Upper lobe of right lung (tissue), 1 donor: Measurements from ENCODE around the gene DHX38. TPM values are rescaled to one million over a fixed set of nuclear protein-coding genes. Genes with fewer than 3 reads are reported as not detected.

Source experiments
- ATAC-seq: fragments of 200-7000 bp; cut with Tn5 transposase; one replicate; pipeline ENCODE4 v1.9.1; 2020; ENCODE audit warnings: mild to moderate bottlenecking, moderate library complexity
- DNase-seq: peaks from one replicate; pipeline ENCODE4 v3.0.0-alpha.2; 2020
- H3K27ac ChIP-seq: fragments of 200-600 bp; one replicate; pipeline ENCODE4 v1.8.0; 2022
- H3K27me3 ChIP-seq: fragments of 200-600 bp; one replicate; pipeline ENCODE4 v1.8.0; 2022; ENCODE audit warnings: mild to moderate bottlenecking
- H3K36me3 ChIP-seq: fragments of 200-600 bp; one replicate; pipeline ENCODE4 v1.8.0; 2022
- H3K4me1 ChIP-seq: fragments of 200-600 bp; one replicate; pipeline ENCODE4 v1.8.0; 2022
- H3K4me3 ChIP-seq: fragments of 200-600 bp; one replicate; pipeline ENCODE4 v1.8.0; 2022; ENCODE audit warnings: mild to moderate bottlenecking
- H3K9me3 ChIP-seq: fragments of 200-600 bp; one replicate; pipeline ENCODE4 v1.8.0; 2022
- intact Hi-C: fragments of 100-400 bp; cut with DNase I; formaldehyde crosslinking; loops from one replicate; pipeline ENCODE4 v1.11.0; 2022
- total RNA-seq: library from RNA; stranded (reverse); fragmentation: NEBNext Ultra II Directional; extraction: Animal tissue kit (Norgen Biotek cat#: 25700); gene quantifications from one replicate; pipeline ENCODE4 v1.2.1, GENCODE V29; 2021
- TF ChIP-seq, protein P1 (sequence below): fragments of 200-600 bp; IDR thresholded peaks from one replicate; pipeline ENCODE4 v1.8.0; 2022; ENCODE audit warnings: antibody characterized with exemption
- donor health status: DM: no; HTN: yes; CAD: no; lungs with severe emphysema.

DHX38 gene
- total RNA-seq, 1 donor from 2014 or later: 53.5 TPM

DNA sequence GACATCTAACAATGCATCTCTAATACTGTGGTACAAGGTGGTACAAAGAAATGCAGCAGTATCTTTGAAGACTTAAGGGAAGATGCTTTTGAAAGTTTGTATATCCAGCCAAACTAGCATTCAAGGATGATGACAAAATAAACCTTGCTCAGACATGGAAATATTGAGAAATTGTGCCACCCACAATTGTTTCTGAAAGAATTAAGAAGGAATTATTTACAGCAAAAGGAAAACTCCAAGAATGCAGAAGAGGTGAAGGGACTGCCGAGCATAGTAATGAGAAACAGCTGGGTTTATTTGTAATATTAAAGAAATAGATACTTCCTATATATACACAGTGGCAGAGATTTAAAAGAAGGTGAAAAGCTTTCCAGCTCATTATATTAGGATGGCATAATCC is 48.8 kb downstream of the DHX38 start:
- ATAC-seq: no peak
- H3K9me3 ChIP-seq: no peaks in the 10 kb centered on the region
- no peaks in the 10 kb centered on the region for H3K27me3 ChIP-seq
- H3K36me3 ChIP-seq: no peaks in the 10 kb centered on the region
- TF ChIP-seq, protein P1, sequence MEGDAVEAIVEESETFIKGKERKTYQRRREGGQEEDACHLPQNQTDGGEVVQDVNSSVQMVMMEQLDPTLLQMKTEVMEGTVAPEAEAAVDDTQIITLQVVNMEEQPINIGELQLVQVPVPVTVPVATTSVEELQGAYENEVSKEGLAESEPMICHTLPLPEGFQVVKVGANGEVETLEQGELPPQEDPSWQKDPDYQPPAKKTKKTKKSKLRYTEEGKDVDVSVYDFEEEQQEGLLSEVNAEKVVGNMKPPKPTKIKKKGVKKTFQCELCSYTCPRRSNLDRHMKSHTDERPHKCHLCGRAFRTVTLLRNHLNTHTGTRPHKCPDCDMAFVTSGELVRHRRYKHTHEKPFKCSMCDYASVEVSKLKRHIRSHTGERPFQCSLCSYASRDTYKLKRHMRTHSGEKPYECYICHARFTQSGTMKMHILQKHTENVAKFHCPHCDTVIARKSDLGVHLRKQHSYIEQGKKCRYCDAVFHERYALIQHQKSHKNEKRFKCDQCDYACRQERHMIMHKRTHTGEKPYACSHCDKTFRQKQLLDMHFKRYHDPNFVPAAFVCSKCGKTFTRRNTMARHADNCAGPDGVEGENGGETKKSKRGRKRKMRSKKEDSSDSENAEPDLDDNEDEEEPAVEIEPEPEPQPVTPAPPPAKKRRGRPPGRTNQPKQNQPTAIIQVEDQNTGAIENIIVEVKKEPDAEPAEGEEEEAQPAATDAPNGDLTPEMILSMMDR: no peak
- no peak overlapping the region for H3K4me3 ChIP-seq
- intact Hi-C loops: no loop called here
- DNase-seq: no peak
- H3K27ac ChIP-seq: no peak overlapping the region
- no peaks in the 10 kb centered on the region for H3K4me1 ChIP-seq

DNA sequence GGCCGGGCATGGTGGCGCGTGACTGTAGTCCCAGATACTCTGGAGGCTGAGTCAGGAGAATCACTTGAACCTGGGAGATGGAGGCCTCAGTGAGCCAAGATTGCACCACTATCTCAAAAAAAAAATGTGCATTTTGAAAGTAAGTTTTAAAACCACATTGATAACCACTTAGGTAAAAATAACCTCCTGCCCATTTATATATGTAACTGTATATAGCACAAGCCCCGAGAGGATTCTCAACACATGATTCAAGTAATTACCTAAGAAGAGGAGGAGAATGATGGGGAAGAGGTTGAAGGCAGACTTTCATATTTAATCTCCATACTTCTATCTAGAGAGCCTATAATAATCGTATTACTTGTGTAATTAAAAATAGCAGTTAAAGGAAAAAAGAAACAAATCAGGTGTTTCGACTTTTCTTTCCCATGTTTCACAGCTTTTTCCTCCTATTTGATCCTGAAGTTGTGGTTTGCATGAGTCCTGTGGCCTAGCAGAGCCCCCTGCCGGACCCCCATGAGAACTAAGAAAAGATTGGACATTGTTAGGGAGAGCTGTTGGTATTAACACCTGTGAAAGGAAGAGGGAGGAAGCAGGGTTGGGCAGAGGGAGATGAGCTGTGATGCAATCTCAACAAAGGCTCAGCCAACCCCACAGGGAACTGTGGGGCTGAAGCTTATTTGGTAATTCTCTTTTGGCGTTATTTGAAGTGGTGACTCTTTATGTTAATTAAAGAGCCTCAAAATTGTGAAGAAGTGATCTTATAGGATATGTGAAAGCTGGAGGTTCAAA is 56.2 kb downstream of the DHX38 start:
- no peak overlapping the region for H3K27ac ChIP-seq
- no peaks in the 10 kb centered on the region for H3K9me3 ChIP-seq
- no peaks in the 10 kb centered on the region for H3K36me3 ChIP-seq
- no peak overlapping the region for H3K4me3 ChIP-seq
- H3K27me3 ChIP-seq: no peaks in the 10 kb centered on the region
- ATAC-seq: no peak
- TF ChIP-seq, protein P1: no peak
- H3K4me1 ChIP-seq: no peaks in the 10 kb centered on the region
- DNase-seq: no peak
- intact Hi-C loops: no loop called here

DNA sequence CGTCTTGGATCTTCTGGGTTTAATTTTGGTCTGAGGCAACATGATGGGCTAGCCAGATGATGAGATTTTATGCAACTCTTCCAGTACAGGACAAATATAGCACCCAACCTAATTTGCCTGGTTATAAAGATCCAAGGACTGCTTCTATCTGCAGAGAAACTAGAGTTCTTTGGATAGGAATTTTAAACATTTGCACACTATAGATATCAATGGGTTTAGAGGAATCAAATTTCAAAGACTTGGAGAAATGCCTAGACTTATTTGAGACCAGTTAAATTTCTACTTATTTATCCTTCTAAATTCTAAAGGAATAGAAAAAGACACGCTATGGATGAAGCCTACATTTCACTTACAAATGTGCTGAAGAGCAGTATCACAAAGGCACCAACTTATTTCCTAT is 65.7 kb downstream of the DHX38 start:
- no peak for DNase-seq
- no peaks in the 10 kb centered on the region for H3K27me3 ChIP-seq
- no peaks in the 10 kb centered on the region for H3K4me1 ChIP-seq
- H3K36me3 ChIP-seq: no peaks in the 10 kb centered on the region
- no peak overlapping the region for H3K27ac ChIP-seq
- ATAC-seq: no peak
- TF ChIP-seq, protein P1: no peak
- no peaks in the 10 kb centered on the region for H3K9me3 ChIP-seq
- intact Hi-C loops: no loop called here
- H3K4me3 ChIP-seq: no peak overlapping the region

DNA sequence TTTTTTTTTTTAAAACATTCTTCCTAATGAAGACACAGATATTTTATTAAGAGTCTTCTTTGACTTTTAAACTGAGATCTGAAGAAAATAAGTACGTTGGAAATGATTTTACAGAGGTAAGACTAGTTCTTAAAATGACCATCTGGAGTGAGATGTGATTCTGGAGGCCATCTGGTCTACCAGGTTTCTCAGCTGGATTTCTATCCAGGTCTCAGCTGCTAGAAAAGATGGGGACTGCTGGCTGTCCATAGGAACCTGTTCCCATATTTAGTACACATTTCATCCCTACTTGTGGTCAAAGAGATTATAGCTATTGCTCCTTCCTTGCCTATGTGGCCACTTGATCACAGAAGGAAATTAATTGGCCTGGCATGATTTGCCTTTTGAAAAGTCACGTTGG is 66.2 kb downstream of the DHX38 start:
- Histone ChIP-seq H3K27me3 (no peaks in the 10 kb centered on the region), H3K9me3 (no peaks in the 10 kb centered on the region), H3K4me3 (no peak overlapping the region), H3K27ac (no peak overlapping the region), H3K4me1 (no peaks in the 10 kb centered on the region), H3K36me3 (no peaks in the 10 kb centered on the region)
- DNase-seq (no peak), ATAC-seq (no peak)
- intact Hi-C loops: no loop called here
- TF ChIP-seq, protein P1: no peak

DNA sequence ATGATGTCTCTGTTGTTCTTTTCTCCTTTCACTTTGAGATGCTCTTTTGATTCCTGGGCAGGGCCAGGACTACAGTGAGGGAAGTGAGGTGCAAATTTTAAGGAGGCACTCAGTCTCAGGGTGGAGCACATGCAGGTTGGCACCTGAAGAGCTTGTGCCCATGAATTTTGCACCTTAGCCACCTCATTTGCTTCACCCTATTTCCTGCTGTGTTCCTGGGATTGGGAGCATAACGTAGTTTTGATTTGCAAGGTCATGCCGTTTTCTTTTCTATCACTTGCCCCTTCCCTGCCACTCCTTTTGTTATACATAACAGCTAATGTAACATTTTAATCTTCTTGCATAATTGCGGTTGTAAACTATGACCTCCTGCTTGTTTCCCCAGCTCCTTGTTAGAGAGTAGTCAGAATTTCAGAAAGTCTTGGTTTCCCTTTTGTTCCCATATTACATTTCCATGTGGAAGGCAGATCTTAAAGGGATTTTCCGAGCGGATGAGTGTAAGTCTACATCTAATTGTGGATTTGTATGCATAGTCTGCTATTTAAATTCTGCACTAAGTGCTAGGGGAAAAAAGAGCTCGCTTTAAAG is 68.6 kb downstream of the DHX38 start:
- Histone ChIP-seq H3K27ac (no peak overlapping the region), H3K36me3 (no peaks in the 10 kb centered on the region), H3K4me3 (no peak overlapping the region), H3K9me3 (no peaks in the 10 kb centered on the region), H3K4me1 (no peaks in the 10 kb centered on the region), H3K27me3 (no peaks in the 10 kb centered on the region)
- TF ChIP-seq, protein P1: no peak
- no peak for ATAC-seq
- no peak for DNase-seq
- intact Hi-C loops: no loop called here

Other genes starting within 250 kb of the DHX38 start
- gene ATXN1L, start 247.9 kb upstream of the DHX38 start, total RNA-seq: 32.2 TPM
- 5.6 TPM for gene ZNF821, start 209.7 kb upstream of the DHX38 start, total RNA-seq
- gene IST1, start 198.3 kb upstream of the DHX38 start, total RNA-seq: 184 TPM
- gene PKD1L3, start 93.4 kb upstream of the DHX38 start, total RNA-seq: 0.32 TPM
- gene DHODH, start 85.1 kb upstream of the DHX38 start, total RNA-seq: 7.7 TPM
- gene HP, start 39.3 kb upstream of the DHX38 start, total RNA-seq: 94.2 TPM
- gene HPR, start 30.6 kb upstream of the DHX38 start, total RNA-seq: 2.7 TPM
- gene TXNL4B, start 227 bp upstream of the DHX38 start, total RNA-seq: 11.5 TPM
- gene PMFBP1, start 78.3 kb downstream of the DHX38 start, total RNA-seq: 0.23 TPM